Epithelial cell of proximal tubule (primary cell): ENCODE data around the gene LARGE1. TPM values are rescaled to one million over a fixed set of nuclear protein-coding genes. Genes with fewer than 3 reads are reported as not detected.

ENCODE experiments used
- DNase-seq: peaks from one replicate; pipeline ENCODE4 v3.0.0-alpha.2; 2011; ENCODE audit warnings: low read depth
- H3K4me3 ChIP-seq: 2 replicates; pipeline ENCODE4 v1.5.1; 2011; ENCODE audit warnings: low read depth, mild to moderate bottlenecking, low read length
- CTCF ChIP-seq: conservative IDR thresholded peaks from 2 replicates; pipeline ENCODE4 v1.5.1; 2012; ENCODE audit warnings: low read depth, mild to moderate bottlenecking, low read length
- total RNA-seq: library from RNA; depleted of rRNA; stranded (reverse); fragments of >200 nt; gene quantifications from 2 replicates; pipeline ENCODE4 v1.2.3, GENCODE V29; 2015

LARGE1 gene
- total RNA-seq, 1 donor from 2014 or later: 18.3 TPM

DNA sequence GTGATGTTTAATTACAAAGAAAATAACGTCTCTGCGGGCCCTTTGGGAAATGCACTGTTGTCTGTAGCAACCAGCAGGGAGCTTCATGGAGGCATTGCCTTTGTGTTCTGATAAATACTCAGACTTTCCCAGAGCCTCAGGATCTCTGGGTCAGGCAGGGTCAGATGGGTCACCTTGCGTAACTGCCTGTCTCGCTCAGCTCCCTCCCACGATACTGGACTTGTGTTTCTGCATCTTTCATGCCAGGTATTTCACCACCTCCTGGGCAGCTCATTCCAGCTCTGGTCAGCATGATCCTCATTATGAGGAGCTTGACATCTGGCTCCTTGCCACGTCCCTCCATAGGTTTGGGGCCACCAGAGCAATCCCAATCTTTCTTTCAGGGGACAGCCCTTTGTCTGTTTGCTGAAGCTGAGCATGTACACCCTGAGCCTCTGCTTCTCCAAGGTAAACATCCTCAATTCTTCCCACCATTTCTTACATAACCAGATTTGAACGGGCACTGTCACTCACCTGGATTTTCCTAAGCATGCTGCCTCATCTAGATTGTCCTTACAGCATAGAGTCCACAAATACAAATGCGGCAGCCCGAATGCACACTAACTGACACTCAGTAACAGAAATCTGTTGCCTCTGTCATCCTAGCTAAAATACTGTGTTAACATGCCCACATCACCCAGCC is 162.3 kb downstream of the LARGE1 start:
- TF ChIP-seq CTCF: no peak
- no peak overlapping the region for H3K4me3 ChIP-seq
- no peak for DNase-seq

DNA sequence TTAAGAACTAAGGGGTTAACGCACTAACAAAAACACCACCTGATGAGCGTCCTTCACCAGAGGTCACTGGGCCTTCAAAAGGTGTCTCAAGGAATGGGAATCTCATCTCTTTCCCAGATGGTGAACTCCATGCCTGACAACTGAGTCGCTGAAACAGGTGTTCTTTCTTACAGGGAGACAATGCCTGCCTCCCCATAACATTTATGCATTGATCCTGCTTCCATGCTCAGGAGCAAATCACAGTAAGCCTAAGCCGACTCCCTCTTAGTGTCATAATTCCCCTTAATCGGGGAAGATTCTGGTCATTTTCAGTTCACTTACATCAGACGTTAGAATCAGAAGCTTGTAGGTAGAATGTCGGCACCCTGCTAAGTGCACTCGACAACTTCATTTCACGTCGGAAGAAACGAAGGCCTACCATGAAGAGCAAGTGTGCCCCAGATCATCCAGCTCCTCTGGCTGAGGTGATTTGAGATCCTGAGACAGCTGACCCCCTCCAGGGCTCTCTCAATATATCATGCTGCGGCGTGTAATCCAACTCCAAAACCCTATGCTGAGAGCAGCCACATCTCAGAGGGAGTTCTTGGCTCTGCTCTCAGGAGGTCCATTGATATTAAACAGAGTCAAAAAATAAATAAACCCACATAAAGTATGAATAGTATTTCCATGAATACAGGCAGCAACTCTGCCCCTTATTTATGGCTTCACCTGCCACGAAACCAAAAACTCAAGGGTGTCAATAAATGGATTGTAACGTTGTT is 163.1 kb downstream of the LARGE1 start:
- H3K4me3 ChIP-seq: no peak overlapping the region
- TF ChIP-seq CTCF: no peak
- no peak for DNase-seq

GRCh38 chr22:33756508-33756949 is 163.7 kb downstream of the LARGE1 start:
- no peak for DNase-seq
- no peak overlapping the region for H3K4me3 ChIP-seq
- TF ChIP-seq CTCF: peak; percentile 5

GRCh38 chr22:33748714-33749113 is 171.6 kb downstream of the LARGE1 start:
- TF ChIP-seq CTCF: no peak
- DNase-seq: no peak
- no peak overlapping the region for H3K4me3 ChIP-seq

GRCh38 chr22:33747576-33748180 is 172.6 kb downstream of the LARGE1 start:
- no peak overlapping the region for H3K4me3 ChIP-seq
- DNase-seq: no peak
- no peak for TF ChIP-seq CTCF

- no peak for TF ChIP-seq CTCF
- no peak for DNase-seq
- no peak overlapping the region for H3K4me3 ChIP-seq
Observed at GRCh38 chr22:33747029-33747428, 173.2 kb downstream of the LARGE1 start.
